Stimulated activated CD4-positive, alpha-beta T cell treated with anti-CD3 and anti-CD28 coated beads, Interleukin-12 subunit alpha, Interleukin-12 subunit beta, amount 100 ng/mL, for 24 hours (primary cell): ENCODE measurements around the gene CLCN7.
"Not testable (repeated sequence)": the region's sequence is repeated elsewhere in the genome, so short reads cannot be mapped to it uniquely, and the experiment has no call there.

ENCODE experiments used
- DNase-seq, 2 experiments: peaks; one replicate each; pipeline ENCODE4 v3.0.0-alpha.2; 2020; ENCODE audit warnings: low read depth in 2 of 2

The CLCN7 gene

DNA sequence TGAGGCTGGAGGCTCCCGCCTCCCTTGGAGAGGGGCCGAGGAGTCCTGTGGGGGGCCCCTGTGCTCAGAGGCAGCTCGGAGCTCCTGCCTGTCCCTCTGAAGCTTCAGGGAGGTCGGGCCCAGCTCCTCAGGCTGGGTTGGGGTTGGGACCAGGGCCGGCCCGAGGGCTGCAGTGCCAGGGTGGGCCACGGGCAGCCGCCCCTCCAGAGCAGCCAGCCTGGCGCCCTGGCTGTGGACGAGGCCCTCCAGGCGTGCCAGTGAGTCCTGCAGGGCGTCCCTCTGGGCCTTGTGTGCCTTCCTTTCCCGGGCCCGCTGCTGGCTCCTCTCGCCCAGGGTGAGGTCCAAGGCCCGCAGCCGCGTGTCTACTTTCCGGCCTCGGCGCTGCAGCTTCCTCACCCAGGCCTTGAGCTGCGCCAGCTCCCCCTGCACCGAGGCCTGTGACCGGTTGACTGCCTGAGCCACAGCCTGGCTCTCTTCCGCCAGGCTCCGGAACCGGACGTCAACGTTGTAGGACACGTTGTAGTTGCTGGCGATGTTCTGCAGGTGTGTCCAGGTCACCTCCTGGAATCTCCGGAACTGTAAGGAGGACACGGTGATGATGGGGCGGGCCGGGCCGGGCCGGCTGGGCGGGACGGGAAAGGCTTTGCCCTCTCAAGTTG lies 12.7 kb upstream of the CLCN7 start:
- no peak for DNase-seq

- DNase-seq = no peak
Observed at GRCh38 chr16:1486551-1487390, 11.9 kb upstream of the CLCN7 start.

- DNase-seq = no peak
Observed at GRCh38 chr16:1485847-1486496, 11.1 kb upstream of the CLCN7 start.

DNA sequence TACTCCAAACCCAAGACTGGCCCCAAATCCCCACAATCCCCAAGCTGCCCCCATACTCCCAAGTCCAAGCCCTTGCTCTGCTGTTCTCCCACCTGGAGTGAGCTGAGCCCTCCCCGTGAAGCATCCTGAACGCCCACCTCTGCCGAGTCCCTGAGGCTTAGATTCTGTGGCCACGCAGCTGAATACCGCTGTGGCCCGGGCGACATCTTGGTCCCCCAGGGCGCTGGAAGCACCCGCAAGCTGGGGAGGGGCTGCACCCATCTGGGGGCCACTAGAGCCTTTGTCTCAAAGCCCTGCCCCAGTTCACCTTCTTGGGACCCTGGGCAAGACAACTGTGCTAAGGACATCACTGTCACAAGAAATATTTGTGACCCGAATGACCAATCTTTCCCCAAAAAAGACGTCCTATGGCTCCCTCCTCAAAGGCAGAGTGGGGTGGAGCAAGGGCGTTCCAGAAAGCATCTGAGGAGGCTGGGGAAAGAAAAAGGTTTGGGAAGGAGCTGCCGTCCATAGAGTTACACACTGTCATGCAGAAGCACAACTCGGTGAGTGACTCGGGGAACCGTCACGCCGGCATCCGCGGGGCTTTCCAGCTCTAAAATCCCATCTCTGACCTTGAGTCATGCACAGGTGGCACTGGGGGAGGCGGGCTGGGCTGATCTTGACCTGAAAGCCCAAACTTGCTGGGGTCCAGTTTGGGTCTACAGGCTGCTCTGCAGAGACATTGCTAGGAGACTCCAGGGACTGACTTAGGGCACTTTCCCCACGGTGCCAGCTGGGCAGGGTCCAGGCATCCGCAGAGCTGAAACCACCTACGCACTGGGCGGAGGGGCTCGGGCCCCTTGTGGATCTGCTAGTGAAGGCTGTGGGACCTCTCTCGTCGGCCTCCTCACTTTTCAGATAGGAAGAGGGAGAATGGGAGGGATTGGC lies 7.3 kb upstream of the CLCN7 start:
- DNase-seq = no peak

- DNase-seq = not testable (repeated sequence)
Observed at GRCh38 chr16:1478937-1479336, 4.1 kb upstream of the CLCN7 start.

DNA sequence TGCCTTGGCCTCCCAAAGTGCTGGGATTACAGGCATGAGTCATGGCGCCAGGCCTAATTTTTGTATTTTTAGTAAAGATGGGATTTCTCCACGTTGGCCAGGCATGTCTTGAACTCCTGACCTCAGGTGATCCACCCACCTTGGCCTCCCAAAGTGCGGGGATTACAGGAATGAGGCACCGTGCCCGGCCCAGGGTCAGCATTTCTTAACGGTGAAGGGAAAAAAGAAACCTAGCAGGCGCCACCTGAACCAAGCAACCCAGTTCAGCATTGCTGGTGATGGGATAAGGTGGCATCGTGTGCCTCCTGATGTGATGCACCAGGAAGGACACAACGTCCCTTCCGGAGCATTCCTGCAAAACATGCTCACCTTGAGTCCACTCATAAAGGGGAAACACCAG lies 2.2 kb upstream of the CLCN7 start:
- no peak for DNase-seq

DNA sequence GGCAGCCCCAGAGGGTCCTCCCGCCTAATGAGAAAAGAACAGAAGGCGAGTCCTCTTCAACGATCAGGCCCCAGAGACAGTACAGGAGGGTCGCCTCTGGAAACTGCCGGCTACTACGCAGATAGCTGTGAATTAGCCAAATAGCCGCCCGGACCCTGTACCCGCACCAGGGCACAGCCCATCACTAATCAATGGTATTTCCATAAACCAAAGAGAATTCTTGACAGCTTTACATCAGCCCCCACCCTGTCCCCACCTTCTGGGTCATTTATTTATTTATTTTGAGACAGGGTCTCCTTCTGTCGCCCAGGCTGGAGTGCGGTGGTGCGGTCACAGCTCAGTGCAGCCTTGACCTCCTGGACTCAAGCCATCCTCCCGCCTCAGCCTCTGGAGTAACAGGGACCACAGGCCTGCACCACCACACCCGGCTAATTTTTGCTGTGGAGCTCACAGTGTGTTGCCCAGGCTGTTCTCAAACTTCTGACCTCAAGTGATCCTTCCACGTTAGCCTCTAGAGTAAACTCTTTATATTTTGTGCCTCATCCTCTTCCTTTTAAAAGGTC lies 805 bp upstream of the CLCN7 start:
- no peak for DNase-seq

DNA sequence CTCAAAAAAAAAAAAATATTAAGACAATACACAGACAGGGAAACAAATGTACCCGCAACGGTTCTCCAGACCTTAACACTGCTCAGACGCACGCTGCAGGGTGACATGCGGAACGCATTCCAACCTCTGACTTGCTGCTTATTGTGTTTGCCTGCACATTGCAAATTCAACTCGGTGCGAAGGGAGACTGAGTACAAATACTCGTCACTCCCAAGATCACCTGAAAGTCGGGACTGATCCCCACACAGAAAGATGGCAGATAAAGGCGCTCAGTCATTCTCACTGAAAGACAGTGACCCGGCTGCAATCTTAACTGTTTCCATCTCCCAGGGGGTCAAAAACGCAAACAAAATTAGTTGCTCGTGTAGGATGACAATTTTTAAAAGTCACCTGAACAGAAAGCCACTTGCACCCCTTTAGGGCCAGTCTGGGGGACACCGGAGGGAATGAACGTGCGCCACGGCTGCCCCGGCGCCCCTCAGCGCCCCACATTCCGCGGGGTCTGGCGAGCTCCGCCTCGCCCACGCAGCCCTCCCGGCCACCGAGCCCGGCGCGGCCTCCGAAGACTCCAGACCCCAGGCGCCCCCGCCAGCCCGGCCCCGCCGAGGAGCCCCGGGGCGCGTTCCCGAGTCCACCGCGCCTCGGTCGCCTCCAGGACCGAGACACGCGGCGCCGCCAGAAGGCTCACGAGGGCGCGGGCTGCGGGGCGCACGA lies 589 bp downstream of the CLCN7 start:
- no peak for DNase-seq

DNA sequence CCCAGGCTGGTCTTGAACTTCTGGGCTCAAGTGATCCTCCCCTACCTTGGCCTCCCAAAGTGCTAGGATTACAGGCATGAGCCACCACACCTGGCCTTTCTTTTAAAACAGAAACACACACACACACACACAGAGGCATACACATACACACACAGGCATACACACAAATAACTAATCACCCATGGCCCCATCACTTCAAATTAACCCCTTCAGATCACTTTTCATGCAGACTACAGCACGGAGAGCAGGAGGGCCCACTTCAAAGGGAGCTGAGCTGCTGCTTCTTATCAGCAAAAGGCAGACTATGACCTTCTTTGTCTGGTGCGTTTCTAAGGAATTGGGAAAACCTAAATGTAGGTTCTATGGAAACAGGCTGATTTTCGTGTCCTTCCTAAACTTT lies 1.9 kb downstream of the CLCN7 start:
- no peak for DNase-seq

- no peak for DNase-seq
Observed at GRCh38 chr16:1471569-1472194, 3.1 kb downstream of the CLCN7 start.

- no peak for DNase-seq
Observed at GRCh38 chr16:1470481-1471251, 4.2 kb downstream of the CLCN7 start.

GRCh38 chr16:1469693-1470201 lies 5.1 kb downstream of the CLCN7 start:
- DNase-seq = no peak

- DNase-seq = not testable (repeated sequence)
Observed at GRCh38 chr16:1469141-1469540, 5.7 kb downstream of the CLCN7 start.

- DNase-seq = no peak
Observed at GRCh38 chr16:1468426-1468810, 6.4 kb downstream of the CLCN7 start.

GRCh38 chr16:1466968-1467521 lies 7.8 kb downstream of the CLCN7 start:
- no peak for DNase-seq

GRCh38 chr16:1466054-1466453 lies 8.8 kb downstream of the CLCN7 start:
- DNase-seq = no peak

DNA sequence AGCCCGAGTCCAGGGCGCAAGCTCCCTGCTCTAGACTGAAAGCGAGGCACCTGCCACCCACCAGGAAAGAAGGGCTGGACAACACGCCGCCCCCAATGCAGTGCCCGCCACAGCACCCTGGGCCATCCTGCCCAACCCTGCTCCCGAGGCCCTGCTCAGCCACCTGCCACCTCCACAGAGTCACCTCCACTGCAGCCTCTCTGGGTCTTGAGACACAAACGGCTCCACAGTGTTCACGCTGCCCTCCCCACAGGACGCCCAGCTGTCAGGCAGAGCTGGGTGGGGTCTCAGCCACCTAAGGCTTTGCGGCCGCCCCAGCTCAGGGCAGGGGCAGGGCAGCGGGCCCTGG lies 9.3 kb downstream of the CLCN7 start:
- no peak for DNase-seq

- no peak for DNase-seq
Observed at GRCh38 chr16:1464894-1465566, 9.8 kb downstream of the CLCN7 start.
